Measurements from ENCODE around the gene SNRNP27. TPM values are rescaled to one million over a fixed set of nuclear protein-coding genes. Genes with fewer than 3 reads are reported as not detected.

The SNRNP27 gene
- total and polyA plus RNA-seq, 4 donors = 42.1 to 61.1 (median 51.7) TPM

DNA sequence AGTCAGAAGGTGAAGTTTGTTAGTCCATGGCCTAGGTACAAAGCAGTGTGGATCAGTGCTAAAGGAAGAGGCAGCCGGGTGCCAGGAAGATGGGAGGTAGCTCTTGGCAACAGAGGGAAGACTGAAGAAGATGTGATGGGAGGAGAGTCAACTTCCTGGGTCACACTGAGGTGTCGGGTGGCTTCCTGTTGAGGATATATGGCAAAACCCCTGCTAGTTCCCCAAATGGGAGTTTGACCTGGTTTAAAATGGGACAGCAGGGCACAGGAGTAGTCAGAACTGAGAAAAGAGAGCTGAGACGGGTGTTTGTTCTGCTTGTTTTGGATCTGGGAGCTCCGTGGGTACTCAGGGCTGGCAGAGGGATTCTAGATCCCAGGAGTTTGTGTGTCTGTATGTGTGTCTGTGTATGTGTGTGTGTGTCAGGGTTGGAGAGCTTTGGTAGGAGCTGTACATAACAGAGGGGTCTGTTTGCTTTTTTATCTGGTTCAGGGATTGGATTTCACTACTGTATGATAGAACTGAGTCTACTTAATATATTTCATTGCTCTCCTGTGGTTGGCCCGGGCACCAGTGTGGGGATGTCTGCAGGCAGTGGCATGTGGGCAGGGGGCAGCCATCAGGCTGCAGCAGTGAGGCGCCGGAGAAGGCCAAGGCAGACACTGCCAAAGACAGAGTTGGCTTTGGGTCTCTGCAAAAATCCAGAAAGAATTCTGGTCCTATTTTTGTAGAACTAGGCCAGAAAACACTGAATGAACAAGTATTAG, 38.3 kb downstream of the SNRNP27 start:
- no peaks in the 10 kb centered on the region for H3K27me3 ChIP-seq (ENCODE audit: control insufficient read depth in 1 of 2, insufficient read depth in 2 of 2, low read length in 1 of 2)
- H3K36me3 ChIP-seq (ENCODE audit: control insufficient read depth in 1 of 2, insufficient read depth in 2 of 2, low read length in 1 of 2) = peaks cover 0 to 7% of the 10 kb centered on the region in 2 donors
- intact Hi-C loops (cut with DNase I) = no loop called here
- peaks cover 0 to 2% of the 10 kb centered on the region in 2 donors for H3K4me1 ChIP-seq (ENCODE audit: control insufficient read depth in 1 of 2, insufficient read depth in 2 of 2, low read length in 2 of 2)
- ATAC-seq (ENCODE audit: low FRiP score) (peak; percentile 72), DNase-seq (no peak)
- H3K27ac ChIP-seq (ENCODE audit: low read depth in 1 of 2, low read length in 2 of 2) = peak overlapping the region; percentile 49 to 95
- no peak overlapping the region for H3K4me3 ChIP-seq (ENCODE audit: low read length in 2 of 2)
- no peaks in the 10 kb centered on the region for H3K9me3 ChIP-seq (ENCODE audit: control insufficient read depth, low read length)
- 32 to 33% methylated on average over 7 of the region's 7 CpGs for WGBS, 2 donors

DNA sequence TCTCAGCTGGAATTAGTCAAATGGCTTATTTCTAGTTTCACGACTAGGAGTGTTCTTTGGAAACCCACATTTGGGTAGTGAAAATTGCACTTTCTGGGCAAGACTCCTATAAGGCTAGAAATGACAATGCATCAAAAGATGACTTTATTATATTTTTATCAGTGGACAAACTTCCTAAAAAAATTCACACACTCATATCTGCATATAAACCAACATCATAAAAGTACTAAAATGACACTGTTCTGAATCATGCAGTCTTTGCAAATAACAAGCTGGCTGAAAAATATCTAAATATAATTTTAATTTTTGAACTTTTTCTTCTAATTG, 38.8 kb downstream of the SNRNP27 start:
- ATAC-seq (ENCODE audit: low FRiP score) (no peak), DNase-seq (no peak)
- Histone ChIP-seq H3K27ac (ENCODE audit: low read depth in 1 of 2, low read length in 2 of 2) (peak overlapping the region in 1 of 2 donors; percentile 95), H3K4me1 (ENCODE audit: control insufficient read depth in 1 of 2, insufficient read depth in 2 of 2, low read length in 2 of 2) (peaks cover 0 to 2% of the 10 kb centered on the region in 2 donors), H3K36me3 (ENCODE audit: control insufficient read depth in 1 of 2, insufficient read depth in 2 of 2, low read length in 1 of 2) (peaks cover 0 to 8% of the 10 kb centered on the region in 2 donors), H3K9me3 (ENCODE audit: control insufficient read depth, low read length) (no peaks in the 10 kb centered on the region), H3K27me3 (ENCODE audit: control insufficient read depth in 1 of 2, insufficient read depth in 2 of 2, low read length in 1 of 2) (no peaks in the 10 kb centered on the region), H3K4me3 (ENCODE audit: low read length in 2 of 2) (no peak overlapping the region)
- 7 to 8% methylated on average over 1 of the region's 1 CpG for WGBS, 2 donors
- intact Hi-C loops (cut with DNase I) = no loop called here

DNA sequence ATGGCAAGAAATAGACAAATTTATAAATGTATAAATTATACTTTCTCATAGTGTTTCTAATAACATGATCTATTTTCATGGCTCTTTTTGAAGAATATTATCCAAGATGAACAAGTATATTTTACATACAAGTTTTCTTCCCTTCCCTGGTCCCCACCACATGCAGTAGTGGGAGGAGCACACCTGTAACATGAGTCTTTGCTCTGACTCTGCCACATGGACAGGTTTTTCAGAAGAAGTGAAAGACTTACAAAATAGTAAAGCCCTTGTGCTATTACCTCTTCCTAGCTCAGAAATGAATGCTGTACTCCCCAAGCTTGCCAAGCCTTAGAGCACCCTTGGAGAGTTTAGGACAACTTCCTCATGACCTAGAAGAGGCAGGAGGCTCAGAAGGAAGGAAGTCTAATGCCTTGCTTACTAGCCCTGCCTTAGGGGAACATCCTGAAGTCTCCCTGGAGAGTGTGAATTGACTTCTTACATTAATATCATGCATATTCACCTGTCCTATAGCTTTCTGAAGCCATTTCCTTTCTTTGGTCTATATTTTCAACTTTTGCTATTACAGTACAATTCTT, 39.6 kb downstream of the SNRNP27 start:
- H3K4me3 ChIP-seq (ENCODE audit: low read length in 2 of 2) = no peak overlapping the region
- H3K27me3 ChIP-seq (ENCODE audit: control insufficient read depth in 1 of 2, insufficient read depth in 2 of 2, low read length in 1 of 2) = no peaks in the 10 kb centered on the region
- no peak for DNase-seq
- no peaks in the 10 kb centered on the region for H3K9me3 ChIP-seq (ENCODE audit: control insufficient read depth, low read length)
- peaks cover 0 to 10% of the 10 kb centered on the region in 2 donors for H3K36me3 ChIP-seq (ENCODE audit: control insufficient read depth in 1 of 2, insufficient read depth in 2 of 2, low read length in 1 of 2)
- peak overlapping the region in 1 of 2 donors; percentile 67 for H3K27ac ChIP-seq (ENCODE audit: low read depth in 1 of 2, low read length in 2 of 2)
- intact Hi-C loops (cut with DNase I) = no loop called here
- H3K4me1 ChIP-seq (ENCODE audit: control insufficient read depth in 1 of 2, insufficient read depth in 2 of 2, low read length in 2 of 2) = peaks cover 0 to 2% of the 10 kb centered on the region in 2 donors
- no peak for ATAC-seq (ENCODE audit: low FRiP score)

DNA sequence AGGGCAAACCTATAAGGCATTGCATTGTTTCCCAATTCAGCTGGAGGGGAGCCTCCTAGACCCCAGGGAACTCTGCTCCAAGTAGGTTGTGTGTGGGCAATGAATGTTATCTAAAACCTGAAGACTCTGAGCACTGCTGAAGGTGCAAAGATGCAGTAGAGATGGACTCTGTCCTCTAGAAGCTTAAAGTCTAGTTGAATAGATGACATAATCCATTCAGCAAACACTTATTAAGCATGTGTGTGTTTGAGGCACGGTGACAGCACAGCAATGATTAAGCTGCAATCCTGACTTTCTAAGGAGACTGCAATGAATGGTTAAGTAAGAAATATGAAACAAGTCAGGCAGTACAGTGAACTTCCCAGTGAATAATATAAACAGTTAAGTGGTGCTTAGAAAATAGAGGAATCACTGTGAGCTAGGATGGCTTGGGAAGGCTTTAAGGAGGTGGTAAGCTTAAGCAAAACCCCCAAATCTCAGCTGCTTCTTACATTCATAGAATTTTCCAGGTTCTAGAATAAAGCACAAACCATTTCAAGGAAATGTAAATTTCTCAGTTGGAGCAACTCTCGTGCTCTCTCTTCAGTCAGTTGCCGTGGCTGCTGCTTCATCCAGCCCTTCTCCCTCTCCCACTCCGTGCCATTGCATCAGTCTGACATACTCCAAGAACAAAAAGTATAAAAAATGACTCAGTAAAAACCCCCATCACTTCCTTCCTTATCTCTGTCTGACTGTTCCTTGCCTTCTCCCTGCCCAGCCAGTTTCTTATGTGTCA, 40.3 kb downstream of the SNRNP27 start:
- DNase-seq (peak in 1 of 2 donors; percentile 65), ATAC-seq (ENCODE audit: low FRiP score) (peak; percentile 76)
- intact Hi-C loops (cut with DNase I) = no loop called here
- WGBS, 2 donors = 16 to 18% methylated on average over 4 of the region's 4 CpGs
- Histone ChIP-seq H3K36me3 (ENCODE audit: control insufficient read depth in 1 of 2, insufficient read depth in 2 of 2, low read length in 1 of 2) (peaks cover 0 to 10% of the 10 kb centered on the region in 2 donors), H3K4me3 (ENCODE audit: low read length in 2 of 2) (no peak overlapping the region), H3K4me1 (ENCODE audit: control insufficient read depth in 1 of 2, insufficient read depth in 2 of 2, low read length in 2 of 2) (peaks cover 0 to 2% of the 10 kb centered on the region in 2 donors), H3K27ac (ENCODE audit: low read depth in 1 of 2, low read length in 2 of 2) (peak overlapping the region; percentile 20 to 24), H3K9me3 (ENCODE audit: control insufficient read depth, low read length) (no peaks in the 10 kb centered on the region), H3K27me3 (ENCODE audit: control insufficient read depth in 1 of 2, insufficient read depth in 2 of 2, low read length in 1 of 2) (no peaks in the 10 kb centered on the region)

DNA sequence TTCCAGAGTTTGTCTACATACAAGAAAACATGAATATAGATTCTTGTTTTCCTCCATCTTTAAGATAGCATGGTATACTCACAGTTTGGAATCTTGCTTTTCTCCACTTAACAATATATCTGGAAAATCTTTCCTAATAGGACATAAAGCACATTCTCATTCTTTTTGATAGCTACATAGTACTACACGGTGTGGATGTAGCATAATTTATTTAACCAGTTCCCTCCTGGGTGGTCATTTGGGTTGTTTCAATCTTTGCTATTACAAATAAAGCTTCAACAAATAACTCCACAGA, 40.8 kb downstream of the SNRNP27 start:
- Histone ChIP-seq H3K36me3 (ENCODE audit: control insufficient read depth in 1 of 2, insufficient read depth in 2 of 2, low read length in 1 of 2) (peaks cover 0 to 10% of the 10 kb centered on the region in 2 donors), H3K27ac (ENCODE audit: low read depth in 1 of 2, low read length in 2 of 2) (no peak overlapping the region), H3K4me3 (ENCODE audit: low read length in 2 of 2) (no peak overlapping the region), H3K27me3 (ENCODE audit: control insufficient read depth in 1 of 2, insufficient read depth in 2 of 2, low read length in 1 of 2) (no peaks in the 10 kb centered on the region), H3K9me3 (ENCODE audit: control insufficient read depth, low read length) (no peaks in the 10 kb centered on the region), H3K4me1 (ENCODE audit: control insufficient read depth in 1 of 2, insufficient read depth in 2 of 2, low read length in 2 of 2) (peaks cover 0 to 2% of the 10 kb centered on the region in 2 donors)
- no peak for ATAC-seq (ENCODE audit: low FRiP score)
- intact Hi-C loops (cut with DNase I) = no loop called here
- 21 to 31% methylated on average over 1 of the region's 1 CpG for WGBS, 2 donors
- DNase-seq = no peak

DNA sequence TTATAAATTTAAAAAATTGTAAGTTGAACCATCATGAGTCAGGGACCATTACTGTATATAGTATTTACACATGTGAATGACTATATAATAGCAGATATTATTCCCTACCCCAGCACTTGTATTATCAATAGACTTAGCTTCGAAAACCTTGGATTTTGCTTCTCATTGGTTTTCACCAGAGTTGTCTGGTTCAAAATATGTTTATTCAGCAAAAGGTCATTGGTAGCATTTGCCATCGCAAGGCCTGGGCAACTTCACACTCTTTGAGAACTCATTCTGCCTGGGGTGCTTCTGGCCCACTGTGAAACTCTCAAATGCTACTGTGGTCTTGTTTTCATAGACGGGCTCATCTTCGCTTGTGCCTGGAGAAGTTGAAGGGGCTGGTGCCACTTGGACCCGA, 41.3 kb downstream of the SNRNP27 start:
- 95 to 97% methylated on average over 5 of the region's 5 CpGs for WGBS, 2 donors
- Histone ChIP-seq H3K27me3 (ENCODE audit: control insufficient read depth in 1 of 2, insufficient read depth in 2 of 2, low read length in 1 of 2) (no peaks in the 10 kb centered on the region), H3K27ac (ENCODE audit: low read depth in 1 of 2, low read length in 2 of 2) (no peak overlapping the region), H3K36me3 (ENCODE audit: control insufficient read depth in 1 of 2, insufficient read depth in 2 of 2, low read length in 1 of 2) (peaks cover 0 to 12% of the 10 kb centered on the region in 2 donors), H3K9me3 (ENCODE audit: control insufficient read depth, low read length) (no peaks in the 10 kb centered on the region), H3K4me1 (ENCODE audit: control insufficient read depth in 1 of 2, insufficient read depth in 2 of 2, low read length in 2 of 2) (peaks cover 0 to 2% of the 10 kb centered on the region in 2 donors), H3K4me3 (ENCODE audit: low read length in 2 of 2) (no peak overlapping the region)
- intact Hi-C loops (cut with DNase I) = no loop called here
- DNase-seq (no peak), ATAC-seq (ENCODE audit: low FRiP score) (no peak)

DNA sequence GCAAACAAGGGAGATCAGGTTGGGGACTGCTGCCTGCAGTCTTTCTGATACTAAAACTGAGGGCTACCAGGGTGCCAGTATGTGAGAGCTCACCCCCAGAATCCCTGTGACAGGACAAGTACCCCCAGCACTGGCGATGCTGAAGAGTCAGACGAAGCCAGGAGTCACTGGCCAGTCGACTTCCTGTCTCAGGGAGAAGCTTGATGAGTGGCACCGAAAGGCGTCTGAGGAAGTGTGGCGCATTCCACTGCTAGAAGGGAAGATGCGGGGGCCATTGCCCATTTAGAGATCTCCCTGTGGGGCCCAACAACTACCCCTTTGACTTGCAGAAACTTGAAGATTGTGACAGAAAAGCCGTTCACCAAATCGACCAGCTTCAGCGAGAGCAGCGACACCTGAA, 43.1 kb downstream of the SNRNP27 start:
- no peak overlapping the region for H3K27ac ChIP-seq (ENCODE audit: low read depth in 1 of 2, low read length in 2 of 2)
- intact Hi-C loops (cut with DNase I) = no loop called here
- no peak for ATAC-seq (ENCODE audit: low FRiP score)
- H3K27me3 ChIP-seq (ENCODE audit: control insufficient read depth in 1 of 2, insufficient read depth in 2 of 2, low read length in 1 of 2) = no peaks in the 10 kb centered on the region
- H3K9me3 ChIP-seq (ENCODE audit: control insufficient read depth, low read length) = no peaks in the 10 kb centered on the region
- WGBS, 2 donors = 65 to 78% methylated on average over 11 of the region's 11 CpGs
- peaks cover 0 to 2% of the 10 kb centered on the region in 2 donors for H3K4me1 ChIP-seq (ENCODE audit: control insufficient read depth in 1 of 2, insufficient read depth in 2 of 2, low read length in 2 of 2)
- peaks cover 0 to 12% of the 10 kb centered on the region in 2 donors for H3K36me3 ChIP-seq (ENCODE audit: control insufficient read depth in 1 of 2, insufficient read depth in 2 of 2, low read length in 1 of 2)
- no peak for DNase-seq
- no peak overlapping the region for H3K4me3 ChIP-seq (ENCODE audit: low read length in 2 of 2)

DNA sequence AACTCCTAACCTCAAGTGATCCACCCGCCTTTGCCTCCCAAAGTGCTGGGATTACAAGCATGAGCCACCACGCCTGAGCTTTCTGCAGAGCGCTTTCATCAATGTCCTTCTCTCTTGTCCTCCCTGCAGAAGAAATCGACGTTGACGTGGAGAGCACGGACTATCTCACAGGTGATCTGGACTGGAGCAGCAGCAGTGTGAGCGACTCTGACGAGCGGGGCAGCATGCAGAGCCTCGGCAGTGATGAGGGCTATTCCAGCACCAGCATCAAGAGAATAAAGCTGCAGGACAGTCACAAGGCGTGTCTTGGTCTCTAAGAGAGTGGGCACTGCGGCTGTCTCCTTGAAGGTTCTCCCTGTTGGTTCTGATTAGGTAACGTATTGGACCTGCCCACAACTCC, 44.2 kb downstream of the SNRNP27 start:
- Histone ChIP-seq H3K9me3 (ENCODE audit: control insufficient read depth, low read length) (no peaks in the 10 kb centered on the region), H3K4me3 (ENCODE audit: low read length in 2 of 2) (no peak overlapping the region), H3K27me3 (ENCODE audit: control insufficient read depth in 1 of 2, insufficient read depth in 2 of 2, low read length in 1 of 2) (no peaks in the 10 kb centered on the region), H3K4me1 (ENCODE audit: control insufficient read depth in 1 of 2, insufficient read depth in 2 of 2, low read length in 2 of 2) (no peaks in the 10 kb centered on the region), H3K27ac (ENCODE audit: low read depth in 1 of 2, low read length in 2 of 2) (no peak overlapping the region), H3K36me3 (ENCODE audit: control insufficient read depth in 1 of 2, insufficient read depth in 2 of 2, low read length in 1 of 2) (peaks cover 0 to 12% of the 10 kb centered on the region in 2 donors)
- 94 to 97% methylated on average over 14 of the region's 14 CpGs for WGBS, 2 donors
- intact Hi-C loops (cut with DNase I) = no loop called here
- no peak for DNase-seq
- ATAC-seq (ENCODE audit: low FRiP score) = no peak
